ENCODE data around the gene HSPB8. TPM values are rescaled to one million over a fixed set of nuclear protein-coding genes. Genes with fewer than 3 reads are reported as not detected.

The HSPB8 gene
- polyA plus RNA-seq, 1 of the 3 experiments (the other 2 are of a cell fraction): 1.2 TPM

GRCh38 chr12:119181202-119181601 is 2.5 kb downstream of the HSPB8 start:
- DNase-seq: no peak
- H3K4me2 ChIP-seq: no peak overlapping the region
- no peaks in the 10 kb centered on the region for H3K27me3 ChIP-seq (ENCODE audit: insufficient read depth)
- CTCF ChIA-PET: interaction anchor here (1.0 to 1.6 kb wide), 3 partner anchors 22 to 232 kb away, joined by 3 to 4 read pairs (median 3); no protein-coding TSS in a partner anchor
- peak overlapping the region; percentile 12; the same call in 1 of the 2 replicates for H3K9ac ChIP-seq
- TF ChIP-seq REST (IDR thresholded peaks at IDR 0.05; ENCODE audit: low read depth, low read length) (no peak), GATA2 (CRISPR knock-in tag; IDR thresholded peaks at IDR 0.05) (no peak), NRF1 (IDR thresholded peaks at IDR 0.05; ENCODE audit: low read depth, low read length) (no peak)
- no peaks in the 10 kb centered on the region for H3K9me3 ChIP-seq
- WGBS (ENCODE audit: low lambda C conversion rate): 54% methylated on average over 2 of the region's 2 CpGs
- no peaks in the 10 kb centered on the region for H3K79me2 ChIP-seq (ENCODE audit: insufficient read depth)
- H3K4me3 ChIP-seq (ENCODE audit: low read depth in 2 of 2, low read length in 1 of 2): no peak overlapping the region
- H3K36me3 ChIP-seq (replicated peaks in 1 of 2; ENCODE audit: control insufficient read depth in 1 of 2, insufficient read depth in 2 of 2, low read length in 1 of 2): no peaks in the 10 kb centered on the region
- no peak overlapping the region for H2AFZ ChIP-seq (ENCODE audit: low read depth)
- peaks cover 0 to 10% of the 10 kb centered on the region in 2 experiments; a peak in 1 of 4 replicates for H3K4me1 ChIP-seq (ENCODE audit: control insufficient read depth in 1 of 2, insufficient read depth in 2 of 2, low read depth in 1 of 2, low read length in 1 of 2)
- H3K27ac ChIP-seq (ENCODE audit: low read depth in 2 of 2, low read length in 1 of 2): no peak overlapping the region
- no peaks in the 10 kb centered on the region for H3K9me2 ChIP-seq
- no peaks in the 10 kb centered on the region for H3F3A ChIP-seq (replicated peaks; ENCODE audit: insufficient read depth)
- no peaks in the 10 kb centered on the region for H4K20me1 ChIP-seq (ENCODE audit: insufficient read depth)
- POLR2A ChIA-PET: no interaction called here

GRCh38 chr12:119181944-119182343 is 3.2 kb downstream of the HSPB8 start:
- CTCF ChIA-PET: interaction anchor here (1.0 to 1.6 kb wide), 2 partner anchors 67 to 231 kb away, joined by 3 to 4 read pairs; no protein-coding TSS in a partner anchor
- no peak overlapping the region for H3K9ac ChIP-seq
- DNase-seq: no peak
- no peaks in the 10 kb centered on the region for H3K79me2 ChIP-seq (ENCODE audit: insufficient read depth)
- H3K27ac ChIP-seq (ENCODE audit: low read depth in 2 of 2, low read length in 1 of 2): no peak overlapping the region
- POLR2A ChIA-PET: no interaction called here
- H3K27me3 ChIP-seq (ENCODE audit: insufficient read depth): no peaks in the 10 kb centered on the region
- no peaks in the 10 kb centered on the region for H3K36me3 ChIP-seq (replicated peaks in 1 of 2; ENCODE audit: control insufficient read depth in 1 of 2, insufficient read depth in 2 of 2, low read length in 1 of 2)
- WGBS (ENCODE audit: low lambda C conversion rate): 55% methylated on average over 3 of the region's 3 CpGs
- H3F3A ChIP-seq (replicated peaks; ENCODE audit: insufficient read depth): no peaks in the 10 kb centered on the region
- H4K20me1 ChIP-seq (ENCODE audit: insufficient read depth): no peaks in the 10 kb centered on the region
- no peaks in the 10 kb centered on the region for H3K9me2 ChIP-seq
- no peak overlapping the region for H3K4me2 ChIP-seq
- peaks cover 0 to 10% of the 10 kb centered on the region in 2 experiments; a peak in 1 of 4 replicates for H3K4me1 ChIP-seq (ENCODE audit: control insufficient read depth in 1 of 2, insufficient read depth in 2 of 2, low read depth in 1 of 2, low read length in 1 of 2)
- TF ChIP-seq MXI1 (IDR thresholded peaks at IDR 0.05; ENCODE audit: low read depth, low read length): no peak
- no peak for TF ChIP-seq MEF2A (IDR thresholded peaks at IDR 0.05; ENCODE audit: borderline replicate concordance, low read depth)
- no peak for TF ChIP-seq REST (IDR thresholded peaks at IDR 0.05; ENCODE audit: low read depth, low read length)
- no peak for TF ChIP-seq GABPA (IDR thresholded peaks at IDR 0.05; ENCODE audit: low read depth)
- no peak for TF ChIP-seq PBX3 (IDR thresholded peaks at IDR 0.05)
- TF ChIP-seq GATA2 (CRISPR knock-in tag; IDR thresholded peaks at IDR 0.05): no peak
- TF ChIP-seq RXRA (IDR thresholded peaks at IDR 0.05; ENCODE audit: borderline replicate concordance, low read depth): no peak
- no peak overlapping the region for H2AFZ ChIP-seq (ENCODE audit: low read depth)
- H3K4me3 ChIP-seq (ENCODE audit: low read depth in 2 of 2, low read length in 1 of 2): no peak overlapping the region
- no peaks in the 10 kb centered on the region for H3K9me3 ChIP-seq

All from SK-N-SH (cell line).